GM21786 (cell line): ENCODE data around the gene SYNJ2.

ENCODE experiments used
- ATAC-seq: cut with Tn5 transposase; IDR thresholded peaks from one replicate; pipeline ENCODE4 v1.9.1; 2021; ENCODE audit not compliant: unreplicated experiment

The SYNJ2 gene

DNA sequence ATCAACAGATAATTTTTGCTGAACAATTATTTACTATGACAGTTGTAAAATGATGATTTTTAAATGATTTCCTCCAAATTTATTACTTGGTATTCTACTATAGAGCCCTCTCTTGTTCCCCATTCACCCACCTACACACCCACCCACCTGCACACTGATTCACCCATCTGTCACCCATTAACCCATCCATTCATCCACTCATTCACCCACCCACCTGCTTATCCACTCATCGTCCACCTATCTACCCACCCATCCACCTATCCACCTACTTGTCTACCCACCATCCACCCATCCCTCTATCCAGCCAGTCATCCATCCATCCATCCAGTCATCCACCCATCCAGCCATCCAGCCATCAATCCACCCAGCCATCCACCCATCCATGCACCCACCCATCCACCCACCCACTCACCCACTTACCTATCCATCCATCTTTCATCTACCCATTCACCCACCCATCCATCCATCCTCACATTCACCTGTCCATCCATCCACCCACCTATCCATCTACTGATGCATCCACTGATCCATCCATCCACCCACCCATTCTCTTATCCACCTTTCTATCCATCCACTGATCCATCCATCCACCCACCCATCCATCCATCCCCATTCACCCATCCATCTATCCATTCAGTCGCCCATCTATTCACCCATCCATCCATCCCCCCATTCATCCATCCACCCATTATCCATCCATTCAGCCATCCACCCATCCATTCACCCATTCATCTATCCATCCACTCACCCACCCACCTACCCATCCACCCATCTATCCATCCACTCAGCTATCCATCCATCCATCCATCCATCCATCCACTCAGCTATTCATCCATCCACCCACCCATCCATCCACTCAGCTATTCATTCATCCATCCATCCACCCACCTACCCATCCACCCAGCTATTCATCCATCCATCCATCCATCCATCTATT is 72.0 kb downstream of the SYNJ2 start:
- no peak for ATAC-seq

- ATAC-seq: no peak
These were observed 74.7 kb downstream of the SYNJ2 start for GRCh38 chr6:158056355-158056754.

DNA sequence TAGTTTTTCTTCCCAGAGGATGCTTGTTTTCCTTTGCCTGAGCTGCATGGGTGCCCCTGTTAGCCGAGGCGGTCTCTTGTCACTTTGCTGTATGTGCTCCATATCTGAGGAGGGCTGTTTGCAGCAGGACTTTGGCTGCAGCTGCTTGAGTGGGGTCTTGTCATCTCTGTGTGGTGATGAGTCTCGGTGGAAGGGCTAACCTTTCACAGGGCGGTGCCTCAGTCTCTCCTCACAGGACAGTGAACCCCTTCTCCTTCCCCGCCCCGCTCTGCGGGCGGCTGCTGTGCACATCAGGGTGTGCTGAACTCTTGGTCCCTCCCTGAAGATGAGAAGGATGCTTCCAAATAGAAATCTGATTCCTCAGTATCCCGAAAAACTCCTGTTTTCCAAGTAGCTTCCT is 75.1 kb downstream of the SYNJ2 start:
- no peak for ATAC-seq

GRCh38 chr6:158057213-158057987 is 75.7 kb downstream of the SYNJ2 start:
- ATAC-seq: no peak

- no peak for ATAC-seq
These were observed 76.5 kb downstream of the SYNJ2 start for GRCh38 chr6:158058171-158058651.

- no peak for ATAC-seq
These were observed 77.4 kb downstream of the SYNJ2 start for GRCh38 chr6:158059108-158059507.

DNA sequence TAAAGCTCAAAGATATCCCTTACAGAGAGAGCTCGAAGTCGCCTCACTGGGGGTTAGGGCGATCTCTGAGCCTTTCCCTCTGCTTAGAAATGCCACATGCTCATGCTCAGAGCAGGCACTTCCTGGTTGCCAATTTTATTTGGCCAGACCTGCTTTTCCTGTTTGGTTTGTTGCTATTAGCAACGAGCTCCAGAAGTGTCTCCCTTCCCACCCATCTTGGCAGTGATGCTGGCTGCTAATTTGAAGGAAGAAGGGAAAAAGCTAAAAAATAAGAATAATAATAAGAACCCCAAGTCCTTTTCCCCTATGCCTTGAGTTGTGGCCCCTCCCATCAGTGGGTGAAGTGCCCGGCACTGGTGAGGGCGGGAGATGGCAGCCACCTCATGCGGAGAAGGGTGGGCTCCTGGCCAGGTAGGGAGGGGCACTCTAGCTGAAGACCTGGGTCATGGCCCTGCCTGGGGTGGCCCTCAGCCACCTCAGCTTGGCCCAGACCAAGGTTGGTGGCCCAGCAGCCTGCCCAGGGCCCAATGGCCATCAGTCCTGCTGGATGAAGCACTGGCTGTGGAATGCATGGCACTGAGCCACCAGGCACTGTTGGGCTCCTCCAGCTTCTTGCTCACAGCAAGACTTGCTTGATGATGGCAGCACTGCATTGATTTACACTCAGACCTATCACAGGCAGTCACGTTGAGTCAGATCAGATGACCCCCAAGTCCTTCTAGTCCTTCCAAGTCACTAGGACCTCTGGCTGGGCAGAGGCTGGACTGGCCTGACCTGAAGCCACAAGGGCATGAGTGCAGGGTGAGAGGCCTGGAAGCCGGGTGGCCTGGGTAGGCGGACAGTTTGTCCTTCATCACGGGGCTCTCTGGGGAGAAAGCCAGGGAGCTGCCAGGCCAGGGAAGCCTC is 79.0 kb downstream of the SYNJ2 start:
- no peak for ATAC-seq

DNA sequence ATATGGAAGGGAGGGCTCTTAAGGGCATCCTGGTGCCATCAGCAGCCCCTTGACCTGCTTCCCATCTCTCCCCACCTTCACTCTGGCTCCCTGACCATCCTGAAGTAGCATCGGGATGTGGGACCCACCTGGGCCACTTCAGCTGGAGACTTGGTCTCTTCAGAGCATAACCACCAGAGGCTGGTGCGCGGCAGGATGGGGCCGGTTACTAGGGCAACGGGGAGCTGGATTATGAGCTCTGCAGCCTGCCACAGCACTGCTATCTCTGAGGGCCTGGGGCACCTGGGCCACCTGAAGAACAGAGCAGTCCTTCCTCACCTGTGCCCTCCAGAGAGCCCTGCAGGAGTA is 79.7 kb downstream of the SYNJ2 start:
- ATAC-seq: no peak

DNA sequence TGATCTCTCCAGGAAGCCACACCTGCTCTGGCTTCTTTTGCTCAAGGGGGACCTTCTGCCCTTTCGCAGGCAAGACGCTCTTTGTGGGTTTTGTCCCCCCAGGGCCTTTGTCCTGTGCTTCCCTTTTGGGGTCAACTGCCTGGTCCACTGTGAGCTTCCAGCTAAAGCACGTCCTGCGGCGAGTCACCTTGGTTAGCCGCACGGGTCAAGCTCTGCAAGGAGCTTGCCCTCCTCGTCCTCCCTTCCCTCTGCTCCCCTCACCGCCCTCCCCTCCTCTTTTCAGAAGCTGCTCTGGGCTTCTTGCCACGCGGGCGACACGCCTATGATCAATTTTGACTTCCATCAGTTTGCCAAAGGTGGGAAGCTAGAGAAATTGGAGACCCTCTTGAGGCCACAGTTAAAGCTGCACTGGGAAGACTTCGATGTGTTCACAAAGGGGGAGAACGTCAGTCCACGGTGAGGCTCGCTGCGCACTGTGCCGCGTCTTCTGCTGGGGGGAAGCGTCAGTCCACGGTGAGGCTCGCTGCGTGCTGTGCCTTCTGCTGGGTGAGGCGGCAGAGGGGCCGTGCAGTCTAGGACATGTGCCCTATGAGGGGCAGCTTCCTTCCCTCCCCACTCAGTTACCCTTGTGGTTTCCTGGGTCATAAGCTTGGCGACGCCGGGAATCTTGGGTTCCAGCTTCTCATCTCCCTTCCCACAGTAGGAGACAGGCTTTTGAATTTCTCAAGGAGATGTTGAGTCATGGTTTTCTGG is 80.2 kb downstream of the SYNJ2 start:
- ATAC-seq: no peak

- no peak for ATAC-seq
These were observed 82.1 kb downstream of the SYNJ2 start for GRCh38 chr6:158063736-158064135.

DNA sequence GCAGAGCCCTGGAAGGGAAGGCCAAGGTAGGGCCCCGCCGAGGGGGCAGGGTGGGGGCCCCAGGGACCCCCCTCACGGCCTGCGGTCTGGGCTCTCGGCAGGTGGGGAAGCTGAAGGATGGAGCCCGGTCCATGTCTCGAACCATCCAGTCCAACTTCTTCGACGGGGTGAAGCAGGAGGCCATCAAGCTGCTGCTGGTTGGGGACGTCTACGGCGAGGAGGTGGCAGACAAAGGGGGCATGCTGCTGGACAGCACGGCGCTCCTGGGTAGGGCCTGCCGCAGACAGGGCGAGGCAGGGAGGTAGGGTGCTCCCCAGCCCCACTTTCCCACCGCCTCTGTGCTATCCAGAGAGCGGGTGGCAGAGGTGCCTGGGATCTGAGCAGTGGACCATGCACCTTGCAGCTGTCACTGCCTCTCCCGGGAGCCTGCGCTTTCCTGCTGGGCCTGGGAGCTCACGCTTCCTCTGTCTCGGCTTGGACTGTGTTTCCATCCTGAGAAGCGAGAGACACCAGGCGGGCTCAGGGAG is 83.1 kb downstream of the SYNJ2 start:
- no peak for ATAC-seq

GRCh38 chr6:158066136-158066781 is 84.6 kb downstream of the SYNJ2 start:
- ATAC-seq: no peak

GRCh38 chr6:158067436-158068015 is 85.9 kb downstream of the SYNJ2 start:
- ATAC-seq: no peak

DNA sequence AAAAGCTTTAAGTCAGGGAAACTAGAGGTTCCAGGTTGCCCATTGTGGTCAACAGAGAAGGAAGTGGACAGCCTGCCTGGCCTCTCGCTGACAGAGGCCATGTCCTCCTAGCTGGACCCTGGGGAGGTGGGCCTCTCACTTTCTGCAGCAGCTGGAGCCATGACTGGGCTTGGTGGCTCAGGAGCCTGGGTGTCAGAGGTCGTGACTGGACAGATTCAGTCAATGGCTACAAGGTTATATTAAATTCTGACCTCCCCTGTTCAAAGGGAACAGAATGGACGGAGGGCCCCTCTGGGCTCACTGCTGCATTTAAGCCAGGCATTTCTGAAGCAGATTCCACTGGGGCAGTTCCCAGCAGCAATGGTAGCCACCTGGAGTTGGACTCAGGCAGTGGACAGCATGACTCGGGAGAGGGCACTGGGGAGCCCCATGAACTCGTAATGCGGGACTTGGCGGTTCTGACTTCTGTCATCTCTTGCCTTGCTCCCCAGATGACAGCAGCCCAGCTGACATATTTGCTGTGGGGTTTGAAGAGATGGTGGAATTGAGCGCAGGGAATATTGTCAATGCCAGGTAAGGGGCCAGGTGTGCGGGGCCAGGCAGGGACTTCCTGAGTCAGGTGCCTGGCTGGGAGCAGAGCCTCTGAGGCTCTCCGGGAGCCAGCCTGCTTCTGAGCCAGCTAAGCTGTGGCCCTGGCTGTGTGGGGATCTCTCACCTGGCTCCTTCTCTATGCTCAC is 86.7 kb downstream of the SYNJ2 start:
- ATAC-seq: no peak

GRCh38 chr6:158068893-158069799 is 87.5 kb downstream of the SYNJ2 start:
- ATAC-seq: no peak

DNA sequence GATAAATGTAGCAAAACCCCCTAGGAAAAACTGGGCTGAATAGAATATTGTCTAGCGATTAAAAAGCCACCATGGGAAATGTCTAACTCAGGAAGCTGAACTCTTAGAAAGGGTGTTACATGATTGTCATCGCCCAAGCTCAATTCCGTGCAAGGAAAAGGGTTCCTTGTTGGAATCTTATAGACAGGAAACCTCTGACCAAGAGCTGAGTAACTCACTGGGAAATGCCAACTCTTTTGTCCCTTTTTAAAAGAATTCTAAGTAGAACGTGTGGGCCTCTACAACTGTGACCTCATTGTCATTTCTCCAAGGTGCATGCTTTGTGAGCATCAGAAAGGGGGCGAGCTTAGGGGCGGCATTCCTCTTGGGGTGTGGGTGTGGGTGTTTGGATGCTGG is 88.1 kb downstream of the SYNJ2 start:
- ATAC-seq: no peak

DNA sequence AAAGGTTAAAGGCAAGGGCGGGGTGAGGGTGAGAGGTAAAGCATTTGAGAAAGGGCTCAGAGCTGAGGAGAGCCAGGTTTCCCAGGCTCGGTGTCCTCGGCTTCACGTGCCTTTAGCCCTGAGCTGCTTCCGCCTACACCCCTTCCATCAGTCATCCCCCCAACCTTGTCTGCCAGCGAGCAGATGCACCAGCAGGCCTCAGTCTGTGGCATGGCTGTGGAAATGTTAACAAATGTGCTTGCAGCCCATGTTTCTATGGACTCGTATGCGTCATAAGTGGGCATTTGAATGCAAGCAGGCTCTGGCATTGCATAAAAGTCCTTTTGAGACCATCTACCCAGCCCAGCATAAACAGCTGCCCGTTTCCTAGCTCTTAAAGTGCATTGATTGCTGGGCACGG is 88.8 kb downstream of the SYNJ2 start:
- ATAC-seq: no peak
